ENCODE data around the gene ABHD17C. TPM values are rescaled to one million over a fixed set of nuclear protein-coding genes. Genes with fewer than 3 reads are reported as not detected.

ABHD17C gene
- total RNA-seq, 4 donors from 2014 or later = 14.9 to 74.6 (median 37.8) TPM

GRCh38 chr15:80691575-80691974 lies 3.5 kb upstream of the ABHD17C start:
- no peak for TF ChIP-seq CTCF (IDR thresholded peaks at IDR 0.05)
- no peak for TF ChIP-seq POLR2A (IDR thresholded peaks at IDR 0.05)
- H3K4me3 ChIP-seq = no peak overlapping the region
- no peak overlapping the region for H3K27ac ChIP-seq
- no peaks in the 10 kb centered on the region for H3K9me3 ChIP-seq
- peaks cover 0 to 18% (median 2%) of the 10 kb centered on the region in 4 donors for H3K4me1 ChIP-seq
- no peak for DNase-seq
- H3K36me3 ChIP-seq = no peaks in the 10 kb centered on the region
- H3K27me3 ChIP-seq = no peaks in the 10 kb centered on the region

- DNase-seq = no peak
- Histone ChIP-seq H3K27ac (peak overlapping the region; percentile 73 to 94 (median 84)), H3K9me3 (no peaks in the 10 kb centered on the region), H3K4me1 (peaks cover 0 to 32% (median 2%) of the 10 kb centered on the region in 4 donors), H3K27me3 (no peaks in the 10 kb centered on the region), H3K36me3 (no peaks in the 10 kb centered on the region), H3K4me3 (peak overlapping the region; percentile 63 to 89 (median 82))
- no peak for TF ChIP-seq CTCF (IDR thresholded peaks at IDR 0.05)
- no peak for TF ChIP-seq POLR2A (IDR thresholded peaks at IDR 0.05)
Observed at GRCh38 chr15:80693682-80694610, 1.2 kb upstream of the ABHD17C start.

DNA sequence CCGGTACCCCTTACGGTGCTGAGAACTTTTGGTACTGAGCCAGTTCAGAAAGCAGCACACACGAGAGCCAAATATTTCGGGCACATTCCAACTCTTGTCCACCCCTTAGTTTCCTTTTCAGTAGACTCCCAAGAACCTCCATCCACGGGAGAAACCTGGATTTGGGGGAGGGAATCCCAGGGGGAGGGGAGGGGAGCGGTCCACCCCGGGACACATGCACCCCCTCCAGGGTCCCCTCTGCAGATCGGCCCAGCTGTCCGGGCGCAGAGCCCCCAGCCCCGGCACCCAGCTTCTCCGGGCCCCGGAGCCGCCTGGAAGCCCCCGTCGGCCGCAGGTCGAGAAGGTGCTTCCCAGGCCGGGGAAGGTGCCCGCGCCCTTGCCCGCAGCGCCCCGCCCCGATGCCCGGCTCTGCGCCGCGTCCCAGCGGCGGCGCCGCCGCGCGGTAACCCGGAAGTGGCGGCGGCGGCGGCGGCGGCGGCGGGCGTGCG lies 455 bp upstream of the ABHD17C start:
- DNase-seq = peak in 1 of 3 donors; percentile 50
- H3K27ac ChIP-seq = peak overlapping the region; percentile 73 to 94 (median 84)
- peak overlapping the region; percentile 63 to 89 (median 82) for H3K4me3 ChIP-seq
- no peaks in the 10 kb centered on the region for H3K36me3 ChIP-seq
- H3K9me3 ChIP-seq = no peaks in the 10 kb centered on the region
- H3K27me3 ChIP-seq = no peaks in the 10 kb centered on the region
- H3K4me1 ChIP-seq = peaks cover 0 to 33% (median 2%) of the 10 kb centered on the region in 4 donors
- TF ChIP-seq POLR2A (IDR thresholded peaks at IDR 0.05) = no peak
- no peak for TF ChIP-seq CTCF (IDR thresholded peaks at IDR 0.05)

DNA sequence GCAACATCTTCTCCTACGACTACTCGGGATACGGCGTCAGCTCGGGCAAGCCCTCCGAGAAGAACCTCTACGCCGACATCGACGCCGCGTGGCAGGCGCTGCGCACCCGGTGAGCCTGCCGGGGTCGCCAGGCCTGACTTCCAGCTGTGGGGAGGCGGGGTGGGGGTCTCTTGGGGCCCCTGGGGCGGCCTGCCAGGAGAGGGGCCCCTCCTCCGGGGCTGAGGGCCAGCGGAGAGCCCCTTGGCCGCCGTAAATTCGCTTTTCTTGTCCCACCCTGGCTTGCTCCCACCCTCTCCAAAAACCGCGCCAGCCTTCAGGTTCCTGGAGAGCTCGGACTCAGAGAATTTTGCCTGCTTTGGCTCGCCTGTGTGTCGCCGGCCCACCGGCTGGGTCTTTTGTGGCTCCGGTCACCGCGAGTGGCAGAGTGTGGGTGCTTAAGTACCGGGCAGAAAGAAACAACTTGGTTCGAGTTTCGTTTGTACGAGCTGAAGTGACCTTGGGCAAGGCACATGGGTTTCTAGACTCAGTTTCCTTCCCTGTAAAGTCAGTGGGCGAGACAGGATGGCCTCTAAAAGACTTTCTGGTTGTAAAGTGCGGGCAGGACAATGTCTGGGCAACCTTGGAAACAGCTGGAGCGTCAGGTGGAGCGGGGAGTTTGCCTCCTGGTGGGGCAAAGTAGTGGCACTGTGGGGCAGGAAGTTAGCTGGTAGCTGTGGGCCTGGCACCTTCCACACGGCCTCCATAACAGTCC lies 976 bp downstream of the ABHD17C start:
- H3K36me3 ChIP-seq = no peaks in the 10 kb centered on the region
- DNase-seq = peak in 2 of 3 donors; percentile 73 to 78
- H3K4me1 ChIP-seq = peaks cover 0 to 33% (median 2%) of the 10 kb centered on the region in 4 donors
- peak overlapping the region; percentile 68 to 94 (median 88) for H3K27ac ChIP-seq
- TF ChIP-seq CTCF (IDR thresholded peaks at IDR 0.05) (peak in 4 of 6 experiments; percentile 24 to 62 (median 57)), POLR2A (IDR thresholded peaks at IDR 0.05) (peak in 1 of 2 donors; percentile 44)
- peak overlapping the region; percentile 63 to 96 (median 82) for H3K4me3 ChIP-seq
- H3K27me3 ChIP-seq = no peaks in the 10 kb centered on the region
- no peaks in the 10 kb centered on the region for H3K9me3 ChIP-seq

- peak; percentile 37 to 70 for TF ChIP-seq POLR2A (IDR thresholded peaks at IDR 0.05)
- no peak for TF ChIP-seq CTCF (IDR thresholded peaks at IDR 0.05)
- peak in 1 of 3 donors; percentile 54 for DNase-seq
- H3K9me3 ChIP-seq = no peaks in the 10 kb centered on the region
- H3K4me1 ChIP-seq = peaks cover 0 to 38% (median 4%) of the 10 kb centered on the region in 4 donors
- no peaks in the 10 kb centered on the region for H3K27me3 ChIP-seq
- peak overlapping the region in 3 of 4 donors; percentile 86 to 94 (median 89) for H3K27ac ChIP-seq
- peak overlapping the region in 3 of 4 donors; percentile 63 to 96 (median 85) for H3K4me3 ChIP-seq
- H3K36me3 ChIP-seq = no peaks in the 10 kb centered on the region
Observed at GRCh38 chr15:80697075-80697685, 2.1 kb downstream of the ABHD17C start.
